ENCODE results near the gene AAMDC. TPM values are rescaled to one million over a fixed set of nuclear protein-coding genes. Genes with fewer than 3 reads are reported as not detected.

AAMDC gene
- total and polyA plus RNA-seq, 10 of the 15 experiments (the other 5 are each of a cell fraction or from before 2014, with no cell fraction given) = 3.7 to 38.3 (median 11.2) TPM

DNA sequence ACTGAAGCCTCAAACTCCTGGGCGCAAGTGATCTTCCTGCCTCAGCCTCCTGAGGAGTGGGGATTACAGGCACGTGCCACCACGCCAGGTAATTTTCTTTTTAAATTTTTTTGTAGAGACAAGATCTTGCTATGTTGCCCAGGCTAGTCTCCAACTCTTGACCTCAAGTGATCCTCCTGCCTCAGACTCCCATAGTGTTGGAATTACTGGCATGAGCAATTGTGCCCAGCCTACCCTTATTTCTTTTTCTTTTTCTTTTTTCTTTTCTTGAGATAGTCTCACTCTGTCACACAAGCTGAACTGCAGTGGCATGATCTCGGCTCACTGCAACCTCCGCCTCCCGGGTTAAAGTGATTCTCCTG lies 63.9 kb downstream of the AAMDC start:
- DNase-seq (ENCODE audit: low read depth, low spot score) (no peak), FAIRE-seq (no peak), ATAC-seq (no peak)
- intact Hi-C loops (cut with micrococcal nuclease; ENCODE audit: unreplicated experiment) = no loop called here
- CTCF ChIA-PET = interaction anchor here (0.6 kb wide), 1 partner anchor 110 kb away, joined by 3 read pairs; no protein-coding TSS in a partner anchor
- in situ Hi-C loops (cut with MboI) = no loop called here
- no peaks in the 10 kb centered on the region for H3K27me3 ChIP-seq (replicated peaks in 1 of 2; ENCODE audit: control insufficient read depth in 2 of 2, insufficient read depth in 2 of 2, low read length in 1 of 2)
- no peak overlapping the region for H2AFZ ChIP-seq (ENCODE audit: control insufficient read depth, low read depth, low read length)
- no peaks in the 10 kb centered on the region for H3K9me3 ChIP-seq (replicated peaks; ENCODE audit: control insufficient read depth, insufficient read depth, low read length)
- H3K4me1 ChIP-seq (ENCODE audit: control insufficient read depth, insufficient read depth, low read length) = peaks cover 3% of the 10 kb centered on the region; the same call in 1 of the 2 replicates
- POLR2A ChIA-PET = interaction anchor here (0.6 kb wide), 1 partner anchor 179 kb away, joined by 4 read pairs; no protein-coding TSS in a partner anchor
- SMC1A ChIA-PET (ENCODE audit: uncharacterized antibody, unreplicated experiment) = no interaction called here
- no peak overlapping the region for H3K4me3 ChIP-seq
- no peak overlapping the region for H3K4me2 ChIP-seq (ENCODE audit: control insufficient read depth, insufficient read depth)
- H3K79me2 ChIP-seq (ENCODE audit: control insufficient read depth, insufficient read depth, low read length) = no peaks in the 10 kb centered on the region
- RAD21 ChIA-PET (ENCODE audit: unreplicated experiment) = no interaction called here
- no peak overlapping the region for H3K9ac ChIP-seq (ENCODE audit: control insufficient read depth, insufficient read depth, low read length)
- H3K27ac ChIP-seq (ENCODE audit: control insufficient read depth, insufficient read depth) = no peak overlapping the region
- BruUV-seq (replicated peaks) = no TSS peak
- H3K36me3 ChIP-seq (ENCODE audit: control insufficient read depth in 2 of 2, insufficient read depth in 2 of 2, low read length in 1 of 2) = peaks cover 4 to 6% of the 10 kb centered on the region in 2 experiments; a peak in 3 of 4 replicates
- no peaks in the 10 kb centered on the region for H4K20me1 ChIP-seq (ENCODE audit: control insufficient read depth, insufficient read depth)
- over 99% methylated on average over 6 of the region's 6 CpGs for WGBS (ENCODE audit: insufficient coverage, insufficient replicate concordance, low lambda C conversion rate, missing lambda C conversion rate)
- TF ChIP-seq POU2F2 (IDR thresholded peaks at IDR 0.05; ENCODE audit: borderline replicate concordance, low read depth, low read length) (no peak), CBFB (IDR thresholded peaks at IDR 0.05; ENCODE audit: low read depth) (no peak), TBL1XR1 (IDR thresholded peaks at IDR 0.05; ENCODE audit: low read depth, low read length) (no peak), BMI1 (IDR thresholded peaks at IDR 0.05; ENCODE audit: borderline replicate concordance) (no peak), ZBED1 (IDR thresholded peaks at IDR 0.05; ENCODE audit: borderline replicate concordance) (no peak), NR2F1 (conservative IDR thresholded peaks at IDR 0.05) (no peak), EP300 (IDR thresholded peaks at IDR 0.05; ENCODE audit: borderline replicate concordance in 1 of 2, control insufficient read depth in 1 of 2, low read depth in 2 of 2, low read length in 2 of 2) (no peak)
- TF ChIP-seq, protein P1, sequence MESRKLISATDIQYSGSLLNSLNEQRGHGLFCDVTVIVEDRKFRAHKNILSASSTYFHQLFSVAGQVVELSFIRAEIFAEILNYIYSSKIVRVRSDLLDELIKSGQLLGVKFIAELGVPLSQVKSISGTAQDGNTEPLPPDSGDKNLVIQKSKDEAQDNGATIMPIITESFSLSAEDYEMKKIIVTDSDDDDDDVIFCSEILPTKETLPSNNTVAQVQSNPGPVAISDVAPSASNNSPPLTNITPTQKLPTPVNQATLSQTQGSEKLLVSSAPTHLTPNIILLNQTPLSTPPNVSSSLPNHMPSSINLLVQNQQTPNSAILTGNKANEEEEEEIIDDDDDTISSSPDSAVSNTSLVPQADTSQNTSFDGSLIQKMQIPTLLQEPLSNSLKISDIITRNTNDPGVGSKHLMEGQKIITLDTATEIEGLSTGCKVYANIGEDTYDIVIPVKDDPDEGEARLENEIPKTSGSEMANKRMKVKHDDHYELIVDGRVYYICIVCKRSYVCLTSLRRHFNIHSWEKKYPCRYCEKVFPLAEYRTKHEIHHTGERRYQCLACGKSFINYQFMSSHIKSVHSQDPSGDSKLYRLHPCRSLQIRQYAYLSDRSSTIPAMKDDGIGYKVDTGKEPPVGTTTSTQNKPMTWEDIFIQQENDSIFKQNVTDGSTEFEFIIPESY (IDR thresholded peaks at IDR 0.05) = no peak
